NCI-H1436 (cell line): ENCODE measurements around the gene FAAP100.

Experiments used
- DNase-seq: peaks from one replicate; lab custom pipeline; 2025; lab: John Stamatoyannopoulos, UW

FAAP100 gene

DNA sequence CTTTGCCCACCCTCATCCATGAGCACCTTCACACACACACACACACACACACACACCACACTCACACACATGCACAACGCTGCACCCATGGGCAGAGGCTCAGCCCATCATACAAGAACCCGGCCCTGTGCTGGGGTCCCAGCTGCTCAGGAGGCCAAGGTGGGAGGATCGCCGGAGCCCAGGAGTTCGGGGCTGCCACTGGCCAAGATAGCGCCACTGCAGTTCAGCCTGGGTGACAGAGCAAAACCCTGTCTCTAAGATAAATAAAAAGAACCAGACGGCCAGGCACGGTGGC is 27.3 kb downstream of the FAAP100 start:
- no peak for DNase-seq

DNA sequence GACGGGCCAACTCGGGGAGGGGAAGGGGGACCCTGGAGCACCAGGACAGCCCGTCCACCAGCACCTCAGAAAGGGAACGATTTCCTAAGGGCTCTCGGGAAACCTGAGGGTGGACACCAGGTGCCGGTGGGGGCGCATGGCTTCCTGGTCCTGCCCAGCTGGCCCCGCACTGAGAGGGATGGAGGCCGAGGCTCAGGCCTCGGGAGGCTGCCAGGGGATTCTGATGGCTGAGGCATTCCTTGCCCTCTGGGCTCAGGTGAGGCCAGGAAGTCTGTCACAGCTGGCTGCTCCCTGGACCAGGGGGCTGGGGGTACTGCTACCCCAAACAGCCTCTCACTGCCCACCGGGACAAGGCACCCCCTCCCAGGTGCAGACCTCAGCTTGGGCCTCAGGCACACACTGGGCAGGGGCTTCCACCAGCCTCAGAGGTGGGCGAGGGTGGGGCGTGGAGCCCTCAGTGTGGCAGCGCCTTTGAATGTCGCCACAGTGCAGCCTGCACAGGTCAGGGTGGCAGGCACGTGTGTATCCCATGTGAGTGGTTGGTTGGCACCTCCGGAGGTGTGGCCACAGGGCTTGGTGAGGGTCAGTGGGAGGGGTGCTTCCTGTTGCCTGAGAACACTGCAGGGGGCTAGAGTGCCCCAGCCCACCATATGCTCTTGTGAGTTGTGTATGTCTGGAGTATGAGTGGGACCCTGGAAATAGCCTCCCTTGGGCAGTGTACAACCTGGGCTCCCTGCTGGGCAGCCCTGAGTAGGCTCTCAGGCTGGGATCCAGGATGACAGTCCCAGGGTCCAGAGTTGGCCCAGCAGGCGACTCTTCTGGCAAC is 27.9 kb downstream of the FAAP100 start:
- DNase-seq, result no peak

DNA sequence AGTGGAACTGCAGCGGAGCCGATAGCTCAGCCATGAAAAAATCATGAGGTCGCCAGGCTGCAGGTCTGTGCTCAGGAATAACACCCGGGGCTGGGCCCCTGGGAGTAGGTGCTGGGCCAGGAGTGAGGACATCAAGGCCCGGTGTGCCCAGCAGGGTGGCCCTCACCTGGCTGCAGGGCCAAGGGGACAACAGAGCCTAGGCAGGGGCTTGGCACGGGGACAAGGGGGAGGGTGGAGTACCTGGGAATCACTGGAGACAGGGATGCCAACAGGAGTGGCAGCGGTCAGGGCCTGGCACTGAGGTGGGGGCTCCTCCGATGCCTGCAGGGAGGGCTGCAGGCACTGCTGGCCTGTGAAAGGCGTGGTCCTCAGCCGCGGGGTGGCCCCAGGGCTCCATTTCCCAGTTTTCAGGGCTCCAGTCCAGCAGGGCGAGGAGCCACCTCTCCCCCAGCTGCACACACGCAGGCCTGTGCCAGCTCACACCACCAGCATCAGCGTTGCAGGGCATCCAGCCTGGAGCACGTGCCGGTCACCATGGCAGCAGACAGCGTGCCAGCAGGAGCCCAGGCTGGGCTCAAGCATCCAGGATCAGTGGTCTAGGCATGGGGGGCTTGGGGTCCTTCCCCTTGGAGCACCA is 28.6 kb downstream of the FAAP100 start:
- no peak for DNase-seq

DNA sequence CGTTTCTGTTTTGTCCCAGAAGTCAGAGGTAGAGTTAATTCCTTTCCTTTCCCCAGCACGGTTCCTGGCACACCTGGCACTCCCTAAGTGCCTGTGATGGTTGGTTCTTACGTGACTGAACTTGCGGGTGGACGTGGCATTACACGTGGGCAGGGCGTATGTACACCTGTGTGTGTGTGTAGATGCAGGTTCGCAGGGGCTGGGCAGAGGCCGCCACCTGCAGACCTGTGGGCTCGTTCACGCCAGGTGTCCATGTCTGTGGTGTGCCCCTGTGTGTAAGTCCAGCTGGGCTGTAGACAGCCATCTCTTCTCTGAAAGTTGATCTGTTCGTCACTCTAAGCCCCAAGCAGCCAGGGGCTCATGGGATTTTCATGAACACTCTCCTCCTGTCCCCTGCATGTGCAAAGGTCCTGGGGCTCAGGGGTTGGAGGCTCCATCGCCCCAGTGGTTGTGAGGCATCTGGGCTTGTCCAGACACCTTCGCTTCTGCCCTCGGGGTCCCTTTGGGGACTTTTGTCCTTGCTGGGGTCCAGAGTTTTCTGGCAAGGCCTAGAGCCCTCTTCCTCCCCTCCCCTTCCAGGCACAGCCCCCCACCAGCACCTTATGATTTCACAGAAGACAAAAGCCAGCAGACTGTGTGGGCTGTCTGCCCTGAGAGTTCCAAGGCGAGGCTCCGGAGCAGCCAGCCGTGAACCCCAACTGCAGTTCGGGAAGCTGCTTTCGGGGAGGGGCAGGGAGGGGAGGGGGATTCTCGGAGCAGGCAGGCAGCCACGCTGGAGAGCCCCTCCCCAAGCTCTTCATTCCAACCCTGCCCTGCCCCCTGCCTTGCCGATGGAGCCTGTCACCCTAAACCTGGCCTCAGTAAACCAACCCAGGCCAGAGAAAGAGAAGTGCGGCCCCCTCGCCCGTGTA is 29.4 kb downstream of the FAAP100 start:
- no peak for DNase-seq

DNA sequence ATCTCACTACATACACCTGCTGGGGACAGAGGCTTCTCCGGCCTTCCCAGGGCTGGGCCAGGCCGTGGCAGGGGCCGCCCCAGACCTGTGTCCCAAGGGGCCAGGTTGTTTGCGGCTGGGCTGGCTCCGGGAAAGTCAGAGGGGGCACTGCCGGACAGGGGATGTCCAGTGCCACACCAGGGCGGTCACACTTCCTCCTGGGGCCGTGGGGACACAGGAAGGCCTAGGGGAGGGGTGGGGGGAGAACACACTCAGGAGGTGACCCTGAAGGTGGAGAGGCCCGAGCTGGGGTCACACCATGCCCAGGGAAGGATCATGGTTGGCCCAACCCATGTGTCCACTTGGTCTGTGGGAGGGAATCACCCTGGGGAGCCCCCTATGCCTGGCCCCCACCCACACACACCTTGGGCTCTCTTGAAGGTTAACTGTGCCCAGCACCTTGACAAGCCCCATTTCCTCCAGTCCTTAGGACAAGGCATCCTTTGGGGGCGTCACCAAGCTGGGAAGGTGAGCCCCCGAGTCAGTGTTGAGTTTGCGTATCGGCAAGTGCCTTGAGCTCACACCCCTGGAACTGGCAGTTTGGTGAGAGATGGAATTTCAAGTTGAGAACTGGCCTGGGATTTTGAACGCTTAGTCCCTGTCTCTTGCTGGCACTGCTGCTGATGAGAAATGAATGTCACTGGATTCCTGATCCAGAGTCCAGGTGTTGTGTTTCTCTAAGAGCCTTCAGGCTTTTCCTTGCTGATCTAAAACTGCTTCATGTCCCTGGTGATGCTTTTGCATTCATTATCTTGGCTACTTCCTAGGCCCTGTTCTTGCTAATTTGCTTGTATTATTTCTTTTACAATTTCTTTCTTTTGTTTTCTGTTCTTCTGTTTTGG is 31.9 kb downstream of the FAAP100 start:
- no peak for DNase-seq

DNA sequence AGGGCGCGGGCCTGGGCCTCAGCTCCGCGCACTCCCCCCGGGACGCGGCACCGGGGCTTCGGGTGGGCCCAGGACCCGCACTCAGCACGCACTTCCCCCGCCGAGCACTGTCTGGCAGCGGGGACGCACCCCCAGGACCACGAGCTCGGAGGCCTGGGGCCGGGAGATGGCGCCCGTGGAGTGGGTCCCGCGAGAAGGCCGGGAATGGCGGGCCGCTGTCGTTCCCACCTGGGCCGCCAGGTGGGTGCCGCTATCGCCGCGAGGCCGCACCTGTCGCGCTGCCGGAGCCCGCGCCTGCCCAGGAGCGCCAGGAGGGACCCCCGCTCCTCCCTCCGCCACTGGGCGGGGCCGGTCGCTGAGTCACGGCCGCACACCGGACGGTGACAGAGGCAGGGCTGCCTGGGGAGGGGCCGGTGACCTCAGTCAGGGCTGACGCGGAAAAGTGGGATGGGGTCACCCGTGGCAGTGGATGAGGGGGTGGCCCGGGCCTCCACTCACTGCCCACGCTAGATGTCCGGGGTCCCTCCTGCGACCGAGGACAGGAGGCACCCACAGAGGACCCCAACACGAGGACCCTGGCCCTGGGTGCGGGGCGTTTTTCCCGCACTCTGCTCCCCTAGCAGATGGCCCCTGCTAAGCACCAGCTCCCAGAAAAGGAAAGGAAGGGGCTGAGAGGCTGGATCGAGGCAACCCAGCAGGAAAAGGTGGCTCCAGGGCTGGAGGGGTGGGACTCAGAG is 32.7 kb downstream of the FAAP100 start:
- peak; percentile 79 for DNase-seq

DNA sequence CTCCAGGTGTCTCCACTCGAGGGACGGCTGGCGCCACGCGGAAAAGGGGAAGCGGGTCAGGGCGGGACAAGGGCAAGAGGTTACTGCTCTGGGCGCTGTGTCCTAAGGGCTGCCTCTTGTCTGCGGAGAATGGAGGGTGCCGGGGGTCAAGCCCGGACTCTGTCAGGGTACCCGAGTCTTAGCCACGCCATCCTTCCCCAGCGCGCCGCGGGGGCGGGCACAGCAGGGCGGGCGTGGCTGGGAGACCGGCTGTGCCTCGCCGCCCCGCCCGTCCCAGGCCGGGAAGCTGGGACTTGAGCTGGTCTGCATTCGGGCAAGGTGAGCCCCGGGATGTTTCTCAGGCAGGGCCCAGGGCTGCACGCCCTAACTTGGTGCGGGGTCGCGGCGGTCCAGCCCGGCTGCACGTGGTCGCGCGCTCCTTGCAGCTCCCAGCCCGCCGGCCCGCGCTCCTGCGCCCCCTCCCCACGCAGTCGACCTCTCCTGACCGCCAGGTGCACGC is 33.3 kb downstream of the FAAP100 start:
- no peak for DNase-seq

DNA sequence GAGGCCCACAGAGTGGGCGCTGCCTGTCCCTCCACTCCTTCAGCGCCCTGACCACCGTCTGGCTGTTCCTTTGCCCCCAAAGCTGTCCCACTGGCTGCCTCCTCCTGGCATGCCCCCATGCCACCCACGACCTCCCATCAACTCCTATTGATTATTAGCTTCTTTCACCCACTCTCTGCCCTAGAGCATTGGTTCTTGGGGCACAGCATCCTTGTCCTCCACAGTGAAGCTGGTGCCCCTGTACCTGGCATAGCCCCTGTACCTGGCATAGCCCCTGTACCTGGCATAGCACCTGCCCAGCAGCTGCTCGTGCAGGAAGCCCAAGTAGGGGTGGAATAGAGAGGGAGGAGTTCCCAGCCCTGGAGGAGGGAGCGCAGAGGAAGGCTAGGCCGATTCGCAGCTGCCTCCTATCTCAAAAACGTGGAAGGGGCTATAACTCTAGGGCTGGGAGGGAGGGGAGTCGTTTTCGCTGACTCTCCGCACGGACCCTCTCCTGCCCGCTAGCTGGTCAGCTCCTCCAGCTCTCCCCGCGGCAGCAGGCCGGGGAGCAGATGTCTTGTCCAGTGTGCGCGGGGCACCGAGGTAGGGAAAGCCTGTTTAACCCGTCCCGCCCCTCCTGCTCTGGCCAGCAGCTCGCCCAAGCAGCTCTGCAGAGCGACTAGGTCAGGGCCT is 33.9 kb downstream of the FAAP100 start:
- peak; percentile 38 for DNase-seq

DNA sequence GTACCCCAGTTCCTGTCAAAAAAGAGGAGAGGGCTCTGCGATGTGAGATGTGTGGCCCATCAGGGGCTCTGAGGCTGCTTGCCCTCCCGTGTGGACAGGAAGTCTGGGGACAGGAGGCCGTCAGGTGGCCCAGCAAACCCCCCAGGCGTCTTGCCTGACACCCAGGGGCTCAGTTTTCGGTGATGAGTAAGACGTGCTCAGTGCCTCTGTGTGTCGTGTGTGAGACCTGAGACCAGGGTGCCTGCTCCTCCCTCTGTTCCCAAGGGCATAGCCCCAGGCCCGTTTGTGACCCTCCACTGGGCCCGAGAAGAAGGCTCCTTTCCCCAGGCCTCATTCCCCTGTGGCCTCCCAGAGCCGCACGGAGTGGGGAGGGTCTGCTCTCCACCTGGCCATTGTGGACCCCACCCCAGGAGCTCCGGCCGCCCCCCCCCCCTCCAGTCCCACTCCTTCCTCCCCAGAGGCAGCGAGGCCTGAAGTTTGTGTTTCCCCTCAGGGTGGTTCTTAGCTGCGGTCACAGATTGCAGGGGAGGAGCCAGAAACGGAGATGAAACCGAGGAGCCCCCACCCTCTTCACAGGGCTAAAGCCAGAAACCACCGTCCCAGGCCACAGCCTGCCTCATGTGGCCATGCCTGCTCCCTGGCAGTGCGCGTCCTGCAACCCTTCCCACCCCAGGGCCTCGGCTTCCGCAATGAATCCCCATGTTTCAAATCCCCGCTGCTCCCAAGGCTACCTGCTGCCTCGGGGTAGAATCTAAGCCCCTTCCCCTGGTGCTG is 34.6 kb downstream of the FAAP100 start:
- DNase-seq, result no peak

DNA sequence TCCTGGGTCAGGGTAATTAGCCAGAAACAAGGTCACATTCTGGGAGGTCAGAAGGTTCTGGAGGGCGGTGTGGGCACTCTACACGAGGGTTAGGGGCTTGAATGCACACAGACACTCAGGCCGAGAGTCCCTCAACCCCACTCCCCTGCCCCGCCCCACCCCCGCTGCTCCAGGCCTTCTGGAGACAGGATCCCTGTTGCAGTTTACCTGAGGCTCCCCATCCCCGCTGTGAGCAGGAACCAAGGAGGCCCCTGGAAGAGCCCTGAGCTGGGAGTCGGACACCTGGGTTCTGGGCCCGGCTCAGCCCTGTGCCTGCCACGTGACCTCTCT is 35.2 kb downstream of the FAAP100 start:
- DNase-seq, result no peak

DNA sequence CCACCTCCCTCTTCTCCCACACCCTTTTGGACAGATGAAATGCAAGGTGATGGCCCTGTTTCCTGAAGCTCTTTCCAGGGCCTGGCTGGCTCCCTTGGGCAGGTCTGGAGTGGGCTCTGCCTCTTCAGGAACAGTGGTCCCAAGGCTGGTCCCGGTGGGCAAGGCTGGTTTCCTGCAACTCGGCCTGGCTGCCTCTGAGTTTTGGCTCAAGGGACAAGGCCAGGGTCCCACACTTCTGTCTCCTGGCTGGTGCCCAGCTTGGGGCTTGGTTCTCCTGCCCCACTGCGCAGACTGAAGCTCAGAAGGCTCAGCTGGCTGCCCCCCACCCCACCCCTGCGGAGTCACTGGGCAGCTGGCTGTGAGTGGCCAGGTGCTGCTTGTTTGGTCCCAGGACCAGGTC is 35.7 kb downstream of the FAAP100 start:
- no peak for DNase-seq

DNA sequence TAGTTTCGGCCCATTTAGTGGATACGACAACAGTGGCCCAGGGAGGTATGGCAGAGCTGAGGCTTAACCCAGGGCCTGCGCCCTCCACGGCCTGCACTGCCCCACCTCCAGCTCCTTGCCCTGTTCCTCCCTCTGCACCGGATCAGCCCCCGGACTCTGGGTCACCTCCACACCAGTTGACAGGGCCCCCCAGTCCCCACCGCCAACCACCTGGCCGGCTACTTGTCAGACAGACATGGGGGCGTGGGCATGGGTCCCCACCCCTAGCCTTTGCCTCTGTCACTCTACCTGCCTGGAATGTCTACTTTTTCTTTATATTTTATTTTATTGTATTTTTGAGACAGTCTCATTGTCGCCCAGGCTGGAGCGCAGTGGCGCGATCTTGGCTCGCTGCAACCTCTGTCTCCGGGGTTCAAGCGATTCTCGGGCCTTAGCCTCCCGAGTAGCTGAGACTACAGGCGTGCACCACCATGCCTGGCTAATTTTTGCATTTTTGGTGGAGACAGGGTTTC is 36.6 kb downstream of the FAAP100 start:
- DNase-seq, result no peak

DNA sequence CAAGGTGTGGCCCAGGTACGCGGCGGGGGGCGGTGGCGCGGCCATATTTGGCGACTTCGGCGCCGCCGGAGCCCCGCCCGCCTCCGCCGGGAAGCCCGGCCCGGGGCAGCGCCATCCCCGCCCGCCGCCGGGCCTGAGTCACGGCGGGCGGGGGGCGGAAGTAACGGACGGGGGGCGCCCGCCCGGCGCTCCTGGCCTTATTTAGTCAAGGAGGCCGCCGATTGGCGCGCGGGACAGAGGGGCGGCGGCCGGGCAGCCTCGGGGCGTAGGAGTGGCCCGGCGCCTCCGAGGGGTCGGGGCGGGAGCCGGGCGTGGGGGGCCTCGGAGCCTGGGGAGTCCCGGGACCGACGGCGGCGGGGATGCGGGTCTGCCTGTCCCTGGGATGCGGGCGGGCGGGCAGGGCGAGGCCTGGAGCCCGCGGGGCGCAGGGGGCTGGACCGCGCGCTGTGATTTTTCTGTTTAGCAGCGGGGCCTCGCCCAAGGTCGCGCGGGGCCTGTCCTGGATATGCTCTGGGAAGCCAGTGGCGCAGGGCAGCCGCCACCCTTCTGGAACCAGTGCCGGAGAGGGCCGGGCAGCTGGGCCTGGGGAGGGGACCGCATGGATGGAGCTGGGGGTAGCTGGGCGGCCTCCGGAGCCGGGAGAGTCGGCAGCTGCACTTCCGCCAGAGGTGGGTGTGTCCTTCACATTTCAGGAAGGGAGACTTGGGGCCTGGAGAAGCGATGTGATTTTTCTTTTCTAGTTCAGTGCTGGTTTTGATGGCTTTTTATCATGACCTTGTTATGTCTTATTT is 37.2 kb downstream of the FAAP100 start:
- DNase-seq, result peak; percentile 52

DNA sequence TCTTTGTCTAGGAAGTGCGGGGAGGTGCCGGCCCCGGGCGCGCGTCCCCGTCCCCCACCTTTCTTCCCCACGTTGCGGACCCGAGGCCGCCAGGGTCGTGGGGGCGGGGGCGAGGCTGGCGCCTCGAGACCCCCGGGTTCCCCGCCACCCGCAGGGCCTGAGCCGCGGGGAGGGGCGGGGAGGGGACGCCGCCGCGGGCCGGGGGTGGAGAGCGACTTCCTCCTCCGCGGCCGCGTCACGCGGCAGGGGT is 37.7 kb downstream of the FAAP100 start:
- no peak for DNase-seq

DNA sequence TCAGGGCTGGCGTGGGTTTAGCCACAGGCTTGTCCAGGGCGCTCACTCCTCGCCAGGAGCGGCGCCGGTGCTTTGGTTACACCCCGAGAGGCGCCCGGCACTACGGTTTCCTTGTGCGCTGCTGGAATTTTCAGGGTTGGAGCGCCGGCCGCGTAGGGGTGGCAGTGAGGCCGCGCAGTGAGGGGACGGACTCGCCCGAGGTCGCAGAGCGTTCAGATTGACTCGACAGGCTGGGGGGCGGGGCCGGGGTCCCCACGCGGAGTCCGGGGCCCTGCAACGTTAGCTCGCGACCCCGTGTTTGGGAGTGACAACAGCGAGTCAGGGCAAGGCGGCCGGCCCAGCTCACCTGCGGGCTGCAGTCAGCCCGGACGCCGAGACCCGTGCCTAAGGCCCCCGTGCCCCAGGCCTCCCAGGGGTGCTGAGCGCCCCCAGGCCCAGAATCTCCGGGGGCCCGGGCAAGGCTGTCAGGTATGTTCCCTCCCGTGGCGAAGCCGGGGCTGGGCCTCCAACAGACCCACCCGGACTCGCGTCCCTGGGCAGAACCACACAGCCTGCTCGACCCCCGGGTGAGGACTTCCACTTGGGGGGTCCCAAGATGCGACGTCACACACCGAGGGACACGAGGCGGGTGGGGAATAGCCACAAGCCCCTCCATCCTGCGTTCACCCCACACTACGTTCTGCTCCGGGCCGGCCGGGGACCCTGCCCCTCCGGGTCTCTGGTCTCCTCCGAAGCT is 38.2 kb downstream of the FAAP100 start:
- peak; percentile 59 for DNase-seq

DNA sequence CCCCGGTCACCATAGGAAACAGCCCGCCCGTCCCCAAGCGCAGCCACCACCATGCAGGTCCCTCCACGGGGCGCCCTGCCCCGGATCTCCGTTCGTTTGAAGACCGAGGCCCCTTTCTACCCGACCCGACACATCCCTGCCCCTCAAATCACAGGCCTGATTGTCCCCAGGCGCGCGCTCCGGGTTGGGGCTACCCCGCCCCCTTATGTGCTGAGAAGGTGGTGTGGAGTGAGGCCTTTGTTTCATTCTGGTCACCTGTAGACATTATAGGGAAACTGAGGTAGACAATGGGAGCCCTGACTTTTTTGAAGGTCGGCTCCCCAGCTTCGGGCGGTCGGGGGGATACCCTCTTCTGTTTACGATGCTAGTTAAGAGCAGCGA is 38.8 kb downstream of the FAAP100 start:
- DNase-seq, result peak; percentile 78

DNA sequence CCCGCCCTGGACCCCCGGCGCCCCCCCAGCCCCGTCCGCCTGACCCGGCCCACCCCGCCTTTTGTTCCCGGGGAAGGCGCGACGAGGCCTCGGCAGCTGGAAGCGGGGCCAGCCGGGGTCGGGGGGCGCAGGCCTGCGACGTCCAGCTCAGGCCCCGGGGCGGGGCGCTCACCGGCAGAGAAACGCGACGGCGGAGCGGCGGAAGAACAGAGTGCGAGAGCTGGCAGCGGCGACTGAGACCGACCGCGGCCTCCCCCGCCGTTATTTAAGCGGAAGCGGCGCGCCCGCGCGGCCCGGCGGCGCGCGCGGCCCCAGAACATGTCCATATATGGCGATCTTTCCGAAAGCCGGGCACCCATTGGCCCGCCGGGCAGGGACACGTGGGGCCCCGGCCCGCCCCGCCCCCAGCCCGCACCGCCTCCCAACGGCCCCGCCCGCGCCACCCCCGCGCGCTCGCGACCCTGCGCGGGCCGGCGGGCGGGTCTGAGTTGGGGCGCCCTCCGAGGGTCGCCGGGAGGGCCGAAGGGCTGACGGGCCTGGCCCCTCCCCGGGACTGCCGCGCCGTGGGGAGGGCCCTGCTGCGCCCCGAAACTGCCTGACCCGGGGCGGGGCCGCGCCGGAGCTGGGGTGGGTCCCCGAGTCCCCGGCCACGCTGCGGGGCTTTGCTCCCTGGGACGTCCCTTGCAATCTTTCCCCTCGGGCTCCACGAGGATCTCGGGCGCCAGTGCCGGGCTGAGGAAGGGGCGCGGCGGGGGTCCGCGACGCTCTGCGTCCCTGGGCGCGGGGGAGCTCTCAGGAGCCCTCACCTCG is 39.4 kb downstream of the FAAP100 start, which contains the start of gene ACTG1:
Gene ACTG1, minus strand, starts transcription at position 238 of the 810 bp plus-strand sequence. CDS start 445 bp downstream, outside the sequence.
- DNase-seq, result peak; percentile 94
